ES-I3 (cell line): ENCODE results near the gene CLMN.

Source experiments
- H3K36me3 ChIP-seq: 2 replicates; pipeline ENCODE4 v1.6.1; 2013; ENCODE audit warnings: mild to moderate bottlenecking, low read length, control low read depth, moderate library complexity; ENCODE audit not compliant: insufficient read depth
- H3K4me1 ChIP-seq: 2 replicates; pipeline ENCODE4 v1.6.1; 2013; ENCODE audit warnings: mild to moderate bottlenecking, control low read depth, low read length; ENCODE audit not compliant: insufficient read depth
- H3K9ac ChIP-seq: 2 replicates; pipeline ENCODE4 v1.6.1; 2013; ENCODE audit warnings: low read depth, mild to moderate bottlenecking, low read length, moderate library complexity
- H3K9me3 ChIP-seq: 2 replicates; pipeline ENCODE4 v1.6.1; 2013; ENCODE audit warnings: mild to moderate bottlenecking, low read length, moderate library complexity; ENCODE audit not compliant: control insufficient read depth, insufficient read depth

The CLMN gene

GRCh38 chr14:95134304-95134933 is 185.3 kb downstream of the CLMN start:
- no peaks in the 10 kb centered on the region for H3K36me3 ChIP-seq
- H3K9ac ChIP-seq: no peak overlapping the region
- no peaks in the 10 kb centered on the region for H3K9me3 ChIP-seq
- H3K4me1 ChIP-seq: peaks cover 16% of the 10 kb centered on the region

- no peaks in the 10 kb centered on the region for H3K9me3 ChIP-seq
- no peaks in the 10 kb centered on the region for H3K36me3 ChIP-seq
- H3K4me1 ChIP-seq: peaks cover 8% of the 10 kb centered on the region; the same call in 1 of the 2 replicates
Measured at GRCh38 chr14:95133282-95133681, 186.4 kb downstream of the CLMN start.

GRCh38 chr14:95132760-95133159 is 186.9 kb downstream of the CLMN start:
- Histone ChIP-seq H3K9me3 (no peaks in the 10 kb centered on the region), H3K36me3 (no peaks in the 10 kb centered on the region), H3K9ac (no peak overlapping the region), H3K4me1 (peaks cover 3% of the 10 kb centered on the region; the same call in 1 of the 2 replicates)

More at GRCh38 chr14:95133282-95133681, 186.4 kb downstream of the CLMN start:
- H3K9ac ChIP-seq: no peak overlapping the region
